ENCODE data around the gene PWP1. TPM values are rescaled to one million over a fixed set of nuclear protein-coding genes. Genes with fewer than 3 reads are reported as not detected.
A peak's percentile ranks its signal among the peaks of the same experiment; 100 is the strongest.

PWP1 gene
- 50.0 TPM for polyA plus RNA-seq (2012; ENCODE audit: missing spikeins)

- peak; percentile 69 for FAIRE-seq
- peak; percentile 91 for DNase-seq (ENCODE audit: insufficient read length)
- TF ChIP-seq POLR2AphosphoS5 (IDR thresholded peaks at IDR 0.05; ENCODE audit: low read depth, low read length) (peak; percentile 90), TAF1 (IDR thresholded peaks at IDR 0.05; ENCODE audit: borderline replicate concordance, low read depth, low read length) (peak; percentile 82), POLR2A (IDR thresholded peaks at IDR 0.05; ENCODE audit: low read depth, low read length) (peak; percentile 90)
Measured at GRCh38 chr12:107685360-107686248, at the start of gene PWP1. Gene PWP1, plus strand, starts transcription at chr12:107685799. Its CDS starts 101 bp downstream, at chr12:107685900.

- no peak for FAIRE-seq
- TF ChIP-seq POLR2AphosphoS5 (IDR thresholded peaks at IDR 0.05; ENCODE audit: low read depth, low read length) (no peak), POLR2A (IDR thresholded peaks at IDR 0.05; ENCODE audit: low read depth, low read length) (no peak), TAF1 (IDR thresholded peaks at IDR 0.05; ENCODE audit: borderline replicate concordance, low read depth, low read length) (no peak)
- DNase-seq (ENCODE audit: insufficient read length): no peak
Measured at GRCh38 chr12:107641154-107641553, 44.4 kb upstream of the PWP1 start.

GRCh38 chr12:107642240-107642639 is 43.4 kb upstream of the PWP1 start:
- DNase-seq (ENCODE audit: insufficient read length): no peak
- FAIRE-seq: no peak
- no peak for TF ChIP-seq TAF1 (IDR thresholded peaks at IDR 0.05; ENCODE audit: borderline replicate concordance, low read depth, low read length)
- no peak for TF ChIP-seq POLR2AphosphoS5 (IDR thresholded peaks at IDR 0.05; ENCODE audit: low read depth, low read length)
- TF ChIP-seq POLR2A (IDR thresholded peaks at IDR 0.05; ENCODE audit: low read depth, low read length): no peak

GRCh38 chr12:107645630-107646333 is 39.8 kb upstream of the PWP1 start:
- DNase-seq (ENCODE audit: insufficient read length) (no peak), FAIRE-seq (no peak)
- TF ChIP-seq POLR2A (IDR thresholded peaks at IDR 0.05; ENCODE audit: low read depth, low read length) (no peak), TAF1 (IDR thresholded peaks at IDR 0.05; ENCODE audit: borderline replicate concordance, low read depth, low read length) (no peak), POLR2AphosphoS5 (IDR thresholded peaks at IDR 0.05; ENCODE audit: low read depth, low read length) (no peak)

GRCh38 chr12:107646436-107646835 is 39.2 kb upstream of the PWP1 start:
- TF ChIP-seq POLR2A (IDR thresholded peaks at IDR 0.05; ENCODE audit: low read depth, low read length) (no peak), TAF1 (IDR thresholded peaks at IDR 0.05; ENCODE audit: borderline replicate concordance, low read depth, low read length) (no peak)
- DNase-seq (ENCODE audit: insufficient read length) (no peak), FAIRE-seq (no peak)

GRCh38 chr12:107649661-107650061 is 35.9 kb upstream of the PWP1 start:
- DNase-seq (ENCODE audit: insufficient read length): no peak
- no peak for FAIRE-seq
- no peak for TF ChIP-seq POLR2AphosphoS5 (IDR thresholded peaks at IDR 0.05; ENCODE audit: low read depth, low read length)
- TF ChIP-seq POLR2A (IDR thresholded peaks at IDR 0.05; ENCODE audit: low read depth, low read length): no peak
- no peak for TF ChIP-seq TAF1 (IDR thresholded peaks at IDR 0.05; ENCODE audit: borderline replicate concordance, low read depth, low read length)

DNA sequence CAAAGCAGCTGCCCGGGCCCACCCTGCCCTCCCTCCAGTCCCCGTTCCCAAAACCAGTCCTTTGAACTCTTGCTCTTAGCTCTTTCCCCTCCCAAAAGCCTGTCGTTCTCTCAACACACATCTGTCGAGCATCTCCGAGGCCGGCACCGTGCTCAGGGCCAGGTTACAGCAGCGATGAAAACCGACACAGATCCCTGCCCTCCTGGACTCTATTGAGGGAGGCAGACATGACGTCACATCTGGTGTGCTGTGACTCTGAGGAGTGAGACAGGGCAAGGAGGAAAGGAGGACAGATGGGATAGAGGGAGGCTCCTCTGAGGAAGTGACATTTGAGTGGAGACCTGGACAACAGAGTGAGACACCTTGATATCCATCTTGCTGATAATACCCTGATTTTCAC is 34.6 kb upstream of the PWP1 start:
- no peak for DNase-seq (ENCODE audit: insufficient read length)
- no peak for TF ChIP-seq TAF1 (IDR thresholded peaks at IDR 0.05; ENCODE audit: borderline replicate concordance, low read depth, low read length)
- FAIRE-seq: no peak

DNA sequence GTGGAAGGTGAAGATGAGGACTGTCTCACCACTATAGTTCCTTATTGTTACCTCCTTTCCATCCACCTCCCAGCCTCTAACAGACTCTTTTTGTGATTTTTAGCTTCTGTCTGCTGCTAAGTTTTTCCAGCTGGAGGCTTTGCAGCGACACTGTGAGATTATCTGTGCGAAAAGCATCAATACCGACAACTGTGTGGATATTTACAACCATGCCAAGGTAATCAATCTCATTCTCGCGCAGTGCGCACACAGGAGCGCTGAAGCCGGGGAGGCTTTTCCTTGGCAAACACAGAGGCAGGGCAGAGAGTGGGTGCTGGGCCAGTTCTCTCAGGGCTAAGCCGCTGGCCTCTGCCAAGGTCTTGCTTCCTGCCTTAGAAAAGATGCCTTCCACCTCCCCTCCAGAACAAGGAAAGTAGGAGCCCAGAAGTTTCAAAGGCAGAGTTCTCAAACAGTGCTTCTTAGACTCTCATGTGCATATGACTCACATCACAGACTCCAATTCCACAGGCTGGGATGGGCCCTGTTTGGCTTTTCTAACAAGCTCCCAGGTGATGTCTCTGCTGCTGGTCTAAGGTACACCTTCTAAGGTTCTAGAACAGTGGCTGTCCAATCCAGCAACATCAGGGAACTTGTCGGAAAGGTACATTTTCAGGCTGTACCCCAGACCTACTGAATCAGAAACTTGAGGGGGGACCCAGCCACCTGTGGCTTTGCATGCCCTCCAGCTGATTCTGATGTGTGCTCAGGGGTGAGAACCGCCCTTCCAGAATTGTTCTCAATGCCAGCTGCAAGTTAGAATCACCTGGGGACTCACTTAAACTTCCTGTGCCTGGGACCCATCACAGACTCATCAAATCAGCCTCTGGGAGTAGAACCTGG is 33.8 kb upstream of the PWP1 start:
- FAIRE-seq: no peak
- DNase-seq (ENCODE audit: insufficient read length): no peak
- TF ChIP-seq TAF1 (IDR thresholded peaks at IDR 0.05; ENCODE audit: borderline replicate concordance, low read depth, low read length): no peak
- TF ChIP-seq POLR2AphosphoS5 (IDR thresholded peaks at IDR 0.05; ENCODE audit: low read depth, low read length): no peak
- no peak for TF ChIP-seq POLR2A (IDR thresholded peaks at IDR 0.05; ENCODE audit: low read depth, low read length)

DNA sequence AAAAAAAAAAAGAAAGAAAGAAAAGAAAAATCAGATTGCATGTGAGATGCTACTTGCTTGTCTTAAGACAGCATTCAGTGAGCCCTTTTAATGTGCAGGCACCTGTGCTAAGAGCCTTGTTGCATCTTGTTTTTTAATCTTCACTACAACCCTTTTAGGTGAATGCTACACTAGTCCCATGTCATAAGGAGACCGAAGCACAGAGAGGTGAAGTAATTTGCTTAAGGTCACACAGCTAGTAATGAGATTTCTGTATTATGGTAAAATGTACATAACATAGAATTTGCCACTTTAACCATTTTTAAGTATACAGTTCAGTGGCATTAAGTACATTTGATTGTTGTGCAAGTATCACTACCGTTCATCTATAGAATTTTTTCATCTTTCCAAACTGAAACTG is 32.1 kb upstream of the PWP1 start:
- DNase-seq (ENCODE audit: insufficient read length): no peak
- no peak for FAIRE-seq
- TF ChIP-seq POLR2AphosphoS5 (IDR thresholded peaks at IDR 0.05; ENCODE audit: low read depth, low read length) (no peak), TAF1 (IDR thresholded peaks at IDR 0.05; ENCODE audit: borderline replicate concordance, low read depth, low read length) (no peak), POLR2A (IDR thresholded peaks at IDR 0.05; ENCODE audit: low read depth, low read length) (no peak)

- TF ChIP-seq POLR2A (IDR thresholded peaks at IDR 0.05; ENCODE audit: low read depth, low read length): no peak
- TF ChIP-seq TAF1 (IDR thresholded peaks at IDR 0.05; ENCODE audit: borderline replicate concordance, low read depth, low read length): no peak
- TF ChIP-seq POLR2AphosphoS5 (IDR thresholded peaks at IDR 0.05; ENCODE audit: low read depth, low read length): no peak
- DNase-seq (ENCODE audit: insufficient read length) (no peak), FAIRE-seq (no peak)
Measured at GRCh38 chr12:107654873-107655272, 30.7 kb upstream of the PWP1 start.

Measured in GM12892 (cell line).